ENCODE measurements around the gene NMU. TPM values are rescaled to one million over a fixed set of nuclear protein-coding genes. Genes with fewer than 3 reads are reported as not detected.

The NMU gene, protein sequence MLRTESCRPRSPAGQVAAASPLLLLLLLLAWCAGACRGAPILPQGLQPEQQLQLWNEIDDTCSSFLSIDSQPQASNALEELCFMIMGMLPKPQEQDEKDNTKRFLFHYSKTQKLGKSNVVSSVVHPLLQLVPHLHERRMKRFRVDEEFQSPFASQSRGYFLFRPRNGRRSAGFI
- total RNA-seq, result 2.5 and 3.5 TPM in 2 replicates

DNA sequence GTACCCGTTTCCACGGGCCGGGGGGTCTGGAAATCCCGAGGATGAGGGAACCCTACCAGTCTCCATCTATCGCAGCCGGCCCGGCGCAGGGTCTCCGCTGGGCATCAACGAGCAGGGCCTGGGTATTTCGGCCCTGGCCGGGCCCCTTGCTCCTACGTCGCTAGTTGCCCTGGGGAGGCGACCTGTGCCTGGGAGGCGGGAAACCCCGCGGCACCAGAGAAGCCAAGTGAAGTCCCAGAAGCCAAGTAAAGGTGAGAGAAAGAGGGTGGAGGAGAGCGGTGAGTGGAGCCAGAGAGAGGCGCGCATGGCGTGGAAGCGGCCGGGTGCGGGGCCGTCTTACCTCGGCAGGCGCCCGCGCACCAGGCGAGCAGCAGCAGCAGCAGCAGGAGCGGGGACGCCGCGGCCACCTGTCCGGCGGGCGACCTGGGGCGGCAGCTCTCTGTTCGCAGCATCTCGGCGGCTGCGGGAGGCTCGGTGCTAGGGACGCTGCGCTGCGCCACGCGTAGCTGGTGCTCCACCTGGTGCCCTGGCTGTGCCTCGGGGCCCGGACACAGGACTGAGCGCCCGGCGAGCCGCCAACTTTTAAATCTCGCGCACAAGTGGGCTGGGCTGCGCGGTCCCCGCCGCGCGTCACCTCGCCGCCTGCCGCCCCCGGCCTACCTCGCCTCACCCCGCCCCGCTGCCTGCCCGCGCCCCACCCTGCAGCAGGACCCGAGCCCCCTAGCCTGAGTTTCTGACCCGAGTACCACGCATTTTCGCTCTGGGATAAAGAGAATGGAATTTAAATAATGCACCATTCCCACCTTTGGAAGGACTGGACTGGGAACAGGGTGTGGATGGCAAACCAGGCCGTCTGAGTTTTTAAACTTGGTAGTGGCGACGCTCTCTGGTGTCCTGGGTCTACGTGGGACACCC lies at the start of gene NMU:
Gene NMU, minus strand, starts transcription at position 558 of the 915 bp plus-strand sequence. Its CDS starts 106 bp downstream, at position 452.

DNA sequence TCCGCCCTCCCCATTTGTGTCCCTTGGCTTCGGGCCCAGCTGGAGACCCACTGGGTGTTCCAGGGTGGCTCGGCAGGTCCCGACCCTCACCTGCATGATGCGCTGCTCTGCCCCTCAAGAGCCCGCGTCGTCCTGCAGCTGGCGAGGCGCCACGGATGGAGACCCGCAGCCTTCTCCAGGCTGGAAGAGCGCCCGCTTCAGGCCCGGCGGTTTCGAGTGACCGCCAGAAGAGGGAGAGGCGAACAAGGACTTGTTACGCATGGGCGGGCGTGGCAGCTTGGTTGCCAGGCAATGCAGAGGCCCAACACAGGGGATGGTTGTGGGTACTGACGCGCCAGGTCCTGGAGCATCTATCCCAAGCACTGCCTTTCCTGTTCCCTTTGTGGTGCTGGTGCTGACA lies 44.1 kb downstream of the NMU start, which contains the start of gene PDCL2:
Gene PDCL2, minus strand, starts transcription at position 232 of the 400 bp plus-strand sequence. Its CDS starts 136 bp downstream, at position 96.

DNA sequence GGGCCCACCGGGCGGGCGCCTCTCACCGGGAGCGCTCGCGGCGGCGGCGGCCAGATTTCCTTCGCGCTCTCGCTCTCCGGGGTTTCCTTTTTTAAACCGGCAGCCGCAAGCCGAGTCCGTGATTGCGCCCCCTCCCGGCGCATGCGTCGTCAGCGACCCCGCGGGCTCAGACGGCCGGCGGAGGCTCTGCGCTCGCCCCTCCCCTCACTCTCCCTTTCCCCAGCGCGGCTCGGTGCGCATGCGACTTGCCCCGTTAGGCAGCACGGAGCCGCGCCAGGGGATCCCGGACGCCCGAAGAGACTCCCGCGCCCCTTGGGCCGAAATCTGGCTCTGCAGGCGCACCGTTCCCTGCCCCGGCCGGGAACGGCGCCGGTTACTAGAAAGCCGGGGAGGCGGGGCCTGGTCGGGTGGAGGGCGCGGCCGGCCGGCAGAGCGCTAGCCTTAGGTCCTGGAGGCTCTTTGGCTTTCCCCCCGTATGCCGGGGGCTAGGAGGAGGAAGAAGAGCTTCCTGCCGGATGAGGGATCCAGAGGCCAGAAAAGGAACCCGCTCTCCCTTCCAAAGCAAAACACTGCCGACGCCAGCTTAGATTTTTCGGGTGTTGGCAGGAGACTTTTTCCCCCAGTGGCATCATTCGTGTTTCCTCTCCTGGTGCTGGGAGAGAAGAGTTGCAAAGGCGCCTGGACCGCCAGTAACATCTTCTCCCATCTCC lies 89.2 kb downstream of the NMU start, which contains the start of gene CLOCK:
Gene CLOCK, minus strand, starts transcription at position 154 of the 710 bp plus-strand sequence. CDS start 64,124 bp downstream, outside the sequence.

Other genes with a start within 250 kb of the NMU start
- gene TMEM165, start 240.3 kb downstream of the NMU start, total RNA-seq, result 120 and 121 TPM in 2 replicates
- gene CLOCK, start 89.4 kb downstream of the NMU start, total RNA-seq, result 11.7 and 14.1 TPM in 2 replicates
- gene PDCL2, start 44.1 kb downstream of the NMU start, total RNA-seq, result not detected in 2 replicates
- gene EXOC1L, start 183.5 kb upstream of the NMU start, total RNA-seq, result not detected in 2 replicates
- gene EXOC1, start 217.3 kb upstream of the NMU start, total RNA-seq, result 26.3 and 27.4 TPM in 2 replicates